Ishikawa (cell line): ENCODE results near the gene COX7B2.

Source experiments
- CEBPB ChIP-seq: IDR thresholded peaks from 2 replicates; pipeline ENCODE4 v1.6.1; 2012
- EGR1 ChIP-seq: IDR thresholded peaks from 2 replicates; pipeline ENCODE4 v1.6.1; 2012
- EP300 ChIP-seq: IDR thresholded peaks from 2 replicates; pipeline ENCODE4 v1.6.1; 2012; ENCODE audit warnings: borderline replicate concordance
- FOXM1 ChIP-seq: IDR thresholded peaks from 2 replicates; pipeline ENCODE4 v1.6.1; 2012; ENCODE audit warnings: low read depth, borderline replicate concordance
- RAD21 ChIP-seq: IDR thresholded peaks from 2 replicates; pipeline ENCODE4 v1.6.1; 2012; ENCODE audit warnings: low read depth
- ZBTB7A ChIP-seq: IDR thresholded peaks from 2 replicates; pipeline ENCODE4 v1.6.1; 2012; ENCODE audit warnings: low read depth
- TF ChIP-seq, protein P1 (sequence below): IDR thresholded peaks from 2 replicates; pipeline ENCODE4 v1.6.1; 2012

DNA sequence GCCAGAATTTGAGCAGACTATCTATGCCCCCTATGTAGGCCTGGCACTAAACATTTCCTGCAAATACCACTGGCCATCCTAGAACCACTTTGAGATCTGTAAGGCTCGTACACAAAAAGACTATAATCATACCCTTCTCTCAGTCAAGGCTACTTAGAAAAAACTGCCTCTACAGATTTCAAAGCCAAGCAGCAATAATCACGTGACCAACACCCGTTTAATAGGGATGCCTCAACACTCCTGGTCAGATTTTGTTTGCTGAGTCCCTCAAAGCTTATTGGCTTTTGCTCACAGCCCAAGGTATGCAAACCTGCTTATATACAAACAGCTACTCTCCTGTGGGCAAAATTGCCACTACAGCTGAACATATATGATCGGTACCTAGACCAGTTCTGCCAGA, 897 bp downstream of the COX7B2 start:
- TF ChIP-seq RAD21 (no peak), FOXM1 (no peak), EP300 (no peak), EGR1 (no peak), CEBPB (no peak), ZBTB7A (no peak)
- TF ChIP-seq, protein P1, sequence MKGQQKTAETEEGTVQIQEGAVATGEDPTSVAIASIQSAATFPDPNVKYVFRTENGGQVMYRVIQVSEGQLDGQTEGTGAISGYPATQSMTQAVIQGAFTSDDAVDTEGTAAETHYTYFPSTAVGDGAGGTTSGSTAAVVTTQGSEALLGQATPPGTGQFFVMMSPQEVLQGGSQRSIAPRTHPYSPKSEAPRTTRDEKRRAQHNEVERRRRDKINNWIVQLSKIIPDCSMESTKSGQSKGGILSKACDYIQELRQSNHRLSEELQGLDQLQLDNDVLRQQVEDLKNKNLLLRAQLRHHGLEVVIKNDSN: no peak
